ENCODE data around the gene ANKS6. TPM values are rescaled to one million over a fixed set of nuclear protein-coding genes. Genes with fewer than 3 reads are reported as not detected.

The ANKS6 gene
- total and polyA plus RNA-seq, 9 donors = 7.4 to 29.3 (median 17.7) TPM

DNA sequence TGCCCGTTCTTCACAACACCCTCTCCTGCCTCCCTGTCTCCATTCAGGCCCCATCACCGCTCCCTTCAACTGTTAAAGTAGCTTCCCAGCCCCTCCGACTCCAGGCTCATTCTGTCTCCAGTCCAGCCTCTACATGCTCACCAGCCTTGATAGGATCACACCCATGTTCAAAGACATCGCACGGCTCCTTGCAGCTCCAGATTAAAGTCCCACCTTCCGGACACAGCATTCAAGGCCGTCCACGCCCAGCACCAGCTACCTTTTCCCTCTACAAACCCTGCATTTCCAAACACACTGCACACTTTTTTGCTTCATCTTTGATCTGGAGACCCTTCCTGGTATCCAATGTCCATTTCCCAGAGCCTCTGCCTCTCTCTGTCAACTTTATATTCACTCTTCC, 94.0 kb downstream of the ANKS6 start:
- Histone ChIP-seq H3K4me3 (no peak overlapping the region), H3K9me3 (no peaks in the 10 kb centered on the region), H3K36me3 (no peaks in the 10 kb centered on the region), H3K4me1 (ENCODE audit: insufficient read depth) (no peaks in the 10 kb centered on the region), H3K27ac (no peak overlapping the region), H3K27me3 (no peaks in the 10 kb centered on the region)
- no peak for DNase-seq
- TF ChIP-seq, protein P1, sequence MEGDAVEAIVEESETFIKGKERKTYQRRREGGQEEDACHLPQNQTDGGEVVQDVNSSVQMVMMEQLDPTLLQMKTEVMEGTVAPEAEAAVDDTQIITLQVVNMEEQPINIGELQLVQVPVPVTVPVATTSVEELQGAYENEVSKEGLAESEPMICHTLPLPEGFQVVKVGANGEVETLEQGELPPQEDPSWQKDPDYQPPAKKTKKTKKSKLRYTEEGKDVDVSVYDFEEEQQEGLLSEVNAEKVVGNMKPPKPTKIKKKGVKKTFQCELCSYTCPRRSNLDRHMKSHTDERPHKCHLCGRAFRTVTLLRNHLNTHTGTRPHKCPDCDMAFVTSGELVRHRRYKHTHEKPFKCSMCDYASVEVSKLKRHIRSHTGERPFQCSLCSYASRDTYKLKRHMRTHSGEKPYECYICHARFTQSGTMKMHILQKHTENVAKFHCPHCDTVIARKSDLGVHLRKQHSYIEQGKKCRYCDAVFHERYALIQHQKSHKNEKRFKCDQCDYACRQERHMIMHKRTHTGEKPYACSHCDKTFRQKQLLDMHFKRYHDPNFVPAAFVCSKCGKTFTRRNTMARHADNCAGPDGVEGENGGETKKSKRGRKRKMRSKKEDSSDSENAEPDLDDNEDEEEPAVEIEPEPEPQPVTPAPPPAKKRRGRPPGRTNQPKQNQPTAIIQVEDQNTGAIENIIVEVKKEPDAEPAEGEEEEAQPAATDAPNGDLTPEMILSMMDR (IDR thresholded peaks at IDR 0.05) = no peak
- TF ChIP-seq POLR2A (IDR thresholded peaks at IDR 0.05) (no peak), EP300 (IDR thresholded peaks at IDR 0.05) (no peak)
- WGBS, 3 donors = 75 to 78% (median 77%) methylated on average over 8 of the region's 8 CpGs
- intact Hi-C loops (cut with DNase I) = no loop called here

DNA sequence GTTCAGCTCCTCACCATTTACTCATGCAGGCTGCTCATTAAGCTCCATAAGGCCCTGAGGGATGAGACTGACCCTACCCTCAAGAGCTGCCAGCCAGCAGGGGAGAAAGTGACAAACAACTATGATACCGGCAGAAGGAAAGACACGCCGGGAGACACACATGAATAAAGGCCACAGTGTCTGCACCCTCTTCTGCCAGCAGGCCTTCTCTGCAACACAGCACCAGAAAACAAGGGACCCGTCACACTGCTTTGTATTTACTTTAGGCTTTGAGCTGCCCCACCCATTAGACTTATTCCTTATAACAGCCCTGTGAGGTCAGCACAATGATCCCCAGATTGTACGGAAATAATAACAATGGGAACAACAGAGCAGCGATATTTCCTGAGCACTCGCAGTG, 94.8 kb downstream of the ANKS6 start:
- H3K27me3 ChIP-seq = no peaks in the 10 kb centered on the region
- no peaks in the 10 kb centered on the region for H3K36me3 ChIP-seq
- no peak overlapping the region for H3K4me3 ChIP-seq
- WGBS, 3 donors = 74 to 89% (median 80%) methylated on average over 7 of the region's 7 CpGs
- no peaks in the 10 kb centered on the region for H3K9me3 ChIP-seq
- intact Hi-C loops (cut with DNase I) = no loop called here
- H3K4me1 ChIP-seq (ENCODE audit: insufficient read depth) = no peaks in the 10 kb centered on the region
- no peak for DNase-seq
- no peak for TF ChIP-seq EP300 (IDR thresholded peaks at IDR 0.05)
- no peak overlapping the region for H3K27ac ChIP-seq

DNA sequence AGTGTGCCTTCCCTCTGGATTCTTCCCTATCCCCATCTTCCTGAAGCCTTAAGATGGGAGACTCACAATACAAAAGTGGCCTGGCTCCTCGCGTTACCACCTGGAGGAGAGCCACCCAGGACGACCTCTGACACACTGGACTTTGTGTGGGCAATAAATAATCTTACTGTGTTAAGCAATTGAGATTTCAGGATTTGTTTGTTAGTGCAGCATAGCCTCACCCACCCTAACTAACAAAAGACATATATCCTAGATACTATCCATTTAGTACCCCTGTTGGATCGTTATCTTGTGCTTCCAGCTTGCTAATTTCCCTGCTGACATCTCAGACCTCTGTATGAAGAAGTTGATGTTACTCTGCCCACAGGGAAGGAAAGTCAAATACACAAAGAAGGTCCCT, 95.6 kb downstream of the ANKS6 start:
- 39 to 47% (median 43%) methylated on average over 4 of the region's 4 CpGs for WGBS, 3 donors
- TF ChIP-seq EP300 (IDR thresholded peaks at IDR 0.05) (no peak), POLR2A (IDR thresholded peaks at IDR 0.05) (no peak)
- intact Hi-C loops (cut with DNase I) = no loop called here

DNA sequence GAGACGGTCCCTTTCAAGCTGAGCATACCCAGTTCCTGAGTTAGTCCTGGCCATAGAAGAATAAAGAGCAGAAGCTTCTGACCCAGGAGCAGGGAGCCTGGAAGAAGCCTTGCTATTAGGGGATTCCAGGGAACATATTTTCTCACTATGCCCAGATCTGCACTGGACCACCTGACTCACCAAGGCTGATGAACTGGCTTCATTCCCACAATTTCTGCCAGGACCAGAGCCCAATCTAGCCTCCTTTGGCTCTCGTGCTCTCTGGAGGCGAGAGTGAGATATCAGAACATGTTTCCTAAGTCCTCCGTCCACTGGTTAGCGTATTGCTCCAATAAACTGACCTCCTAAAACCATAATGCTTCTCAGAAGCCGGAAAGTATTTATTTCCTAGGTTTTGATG, 97.5 kb downstream of the ANKS6 start:
- Histone ChIP-seq H3K27ac (no peak overlapping the region), H3K36me3 (no peaks in the 10 kb centered on the region), H3K4me3 (no peak overlapping the region), H3K4me1 (ENCODE audit: insufficient read depth) (no peaks in the 10 kb centered on the region), H3K27me3 (no peaks in the 10 kb centered on the region), H3K9me3 (no peaks in the 10 kb centered on the region)
- no peak for DNase-seq
- WGBS, 3 donors = 60 to 72% (median 63%) methylated on average over 6 of the region's 6 CpGs
- TF ChIP-seq EP300 (IDR thresholded peaks at IDR 0.05) (no peak), POLR2A (IDR thresholded peaks at IDR 0.05) (no peak)
- TF ChIP-seq, protein P1 (IDR thresholded peaks at IDR 0.05) = no peak
- intact Hi-C loops (cut with DNase I) = no loop called here

More for the DNA sequence above, 95.6 kb downstream of the ANKS6 start:
- H3K36me3 ChIP-seq = no peaks in the 10 kb centered on the region
- no peaks in the 10 kb centered on the region for H3K4me1 ChIP-seq (ENCODE audit: insufficient read depth)
- no peak for DNase-seq
- no peak overlapping the region for H3K27ac ChIP-seq
- H3K27me3 ChIP-seq = no peaks in the 10 kb centered on the region
- no peak overlapping the region for H3K4me3 ChIP-seq
- no peaks in the 10 kb centered on the region for H3K9me3 ChIP-seq

DNA sequence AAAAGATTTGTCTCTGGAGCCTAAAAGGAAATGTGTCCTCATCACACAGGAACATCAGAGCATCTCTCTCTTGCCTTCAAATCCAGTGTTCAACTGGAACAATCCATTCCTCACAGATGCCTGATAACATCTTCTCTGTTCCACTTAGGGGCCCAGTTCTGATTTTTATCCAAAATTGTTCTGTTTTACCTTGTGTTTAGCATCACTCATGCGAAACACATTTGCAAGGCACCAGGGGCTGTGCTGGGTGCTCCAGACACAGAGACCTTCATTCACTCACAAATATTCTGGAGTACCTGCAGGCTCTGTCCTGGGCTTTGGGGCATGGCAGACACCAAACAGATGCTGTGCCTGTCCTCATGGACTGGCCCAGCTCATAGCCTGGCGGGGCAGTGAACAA, 101.4 kb downstream of the ANKS6 start:
- DNase-seq = no peak
- Histone ChIP-seq H3K36me3 (no peaks in the 10 kb centered on the region), H3K4me3 (no peak overlapping the region), H3K27ac (no peak overlapping the region), H3K27me3 (no peaks in the 10 kb centered on the region), H3K4me1 (ENCODE audit: insufficient read depth) (no peaks in the 10 kb centered on the region), H3K9me3 (no peaks in the 10 kb centered on the region)
- 68 to 88% (median 78%) methylated on average over 2 of the region's 2 CpGs for WGBS, 3 donors
- intact Hi-C loops (cut with DNase I) = no loop called here
- no peak for TF ChIP-seq EP300 (IDR thresholded peaks at IDR 0.05)
- no peak for TF ChIP-seq POLR2A (IDR thresholded peaks at IDR 0.05)
- TF ChIP-seq, protein P1 (IDR thresholded peaks at IDR 0.05) = no peak
